IPS-NIHi11 (cell line): Measurements from ENCODE around the gene KCNAB3.

Experiments used
- DNase-seq: peaks from one replicate; pipeline ENCODE4 v3.0.0; 2012; ENCODE audit warnings: mixed read lengths, low spot score

KCNAB3 gene

GRCh38 chr17:7940743-7941142, 11.1 kb upstream of the KCNAB3 start:
- no peak for DNase-seq

DNA sequence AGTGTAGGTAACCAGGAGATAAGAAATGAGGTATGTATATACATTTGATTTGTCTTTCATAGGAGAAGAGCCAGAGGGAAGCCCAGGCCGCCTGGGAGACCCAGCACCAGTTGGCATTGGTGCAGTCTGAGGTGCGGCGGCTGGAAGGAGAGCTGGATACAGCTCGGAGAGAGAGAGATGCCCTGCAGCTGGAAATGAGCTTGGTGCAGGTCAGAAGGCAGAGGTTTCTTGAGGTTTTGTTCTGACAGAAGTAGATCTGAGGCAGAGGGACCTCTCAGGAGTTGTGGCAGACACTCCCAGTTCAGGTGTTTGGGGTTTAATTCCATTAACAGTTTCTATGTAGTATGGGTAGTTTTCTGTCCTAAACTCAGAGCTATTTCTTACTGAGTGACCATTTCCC, 10.4 kb upstream of the KCNAB3 start:
- no peak for DNase-seq

DNA sequence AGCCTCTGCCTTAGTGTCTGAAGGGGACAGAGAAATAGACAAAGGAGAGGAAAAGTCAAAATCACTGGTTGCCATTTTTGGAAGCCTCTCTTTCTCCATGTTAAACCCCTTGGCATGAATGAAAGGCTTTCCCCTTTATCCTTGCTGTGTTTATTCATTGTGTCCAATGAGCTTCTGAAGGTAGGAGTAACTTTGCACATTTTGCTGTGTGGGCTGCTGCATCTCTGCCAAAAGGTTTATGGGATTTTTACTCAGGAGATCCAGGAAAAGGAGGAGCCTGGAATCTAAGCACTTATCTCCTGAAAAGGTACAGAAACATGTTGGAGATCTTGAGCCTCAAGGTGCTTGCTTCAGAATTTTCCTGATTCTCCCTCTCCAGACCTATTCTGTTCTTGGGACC, 6.2 kb upstream of the KCNAB3 start:
- no peak for DNase-seq

DNA sequence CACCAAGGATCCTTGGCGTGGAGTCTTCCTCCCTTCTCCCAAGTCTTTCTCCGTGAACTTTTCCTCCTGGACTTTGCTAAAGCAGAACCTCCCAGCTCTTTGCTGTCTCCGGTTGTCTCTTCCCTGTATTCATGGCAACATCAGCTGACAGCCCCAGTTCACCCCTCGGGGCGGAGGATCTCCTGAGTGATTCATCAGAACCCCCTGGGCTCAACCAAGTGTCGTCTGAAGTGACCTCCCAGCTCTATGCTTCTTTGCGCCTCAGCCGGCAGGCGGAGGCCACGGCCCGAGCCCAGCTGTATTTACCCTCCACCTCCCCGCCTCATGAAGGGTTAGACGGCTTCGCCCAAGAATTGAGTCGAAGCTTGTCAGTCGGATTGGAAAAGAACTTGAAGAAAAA, 3.3 kb upstream of the KCNAB3 start:
- DNase-seq, result peak; percentile 70

DNA sequence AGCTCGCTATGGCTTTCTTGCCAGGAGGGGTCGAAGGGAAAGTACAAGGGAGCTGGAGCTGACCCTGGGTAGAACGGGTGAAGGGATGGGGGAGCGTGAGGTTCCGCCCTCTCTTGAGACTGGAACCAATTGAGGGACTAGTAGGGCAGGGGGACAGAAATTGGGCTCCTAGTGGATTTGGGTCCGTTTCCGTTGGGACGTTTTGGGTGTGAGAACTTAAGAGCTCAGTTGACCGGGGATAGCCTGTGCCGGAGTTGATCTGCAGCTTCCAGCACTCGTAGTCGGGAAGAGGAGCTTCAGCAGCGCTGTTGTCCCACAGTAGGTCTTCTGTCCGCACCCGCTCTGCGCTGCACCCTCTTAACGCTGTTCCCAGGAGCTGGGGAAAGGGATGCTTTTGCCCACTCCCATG, 2.8 kb upstream of the KCNAB3 start:
- DNase-seq, result peak; percentile 57

- peak; percentile 99 for DNase-seq
Measured at GRCh38 chr17:7931709-7932482, 2.2 kb upstream of the KCNAB3 start, which contains the start of the genes CNTROB and TRAPPC1. CNTROB (plus strand) TSS chr17:7932206; CDS start chr17:7933080, 874 bp downstream. TRAPPC1 (minus strand) TSS chr17:7931946; CDS start chr17:7931829, 117 bp downstream.

GRCh38 chr17:7930841-7931631, 1.4 kb upstream of the KCNAB3 start:
- no peak for DNase-seq

DNA sequence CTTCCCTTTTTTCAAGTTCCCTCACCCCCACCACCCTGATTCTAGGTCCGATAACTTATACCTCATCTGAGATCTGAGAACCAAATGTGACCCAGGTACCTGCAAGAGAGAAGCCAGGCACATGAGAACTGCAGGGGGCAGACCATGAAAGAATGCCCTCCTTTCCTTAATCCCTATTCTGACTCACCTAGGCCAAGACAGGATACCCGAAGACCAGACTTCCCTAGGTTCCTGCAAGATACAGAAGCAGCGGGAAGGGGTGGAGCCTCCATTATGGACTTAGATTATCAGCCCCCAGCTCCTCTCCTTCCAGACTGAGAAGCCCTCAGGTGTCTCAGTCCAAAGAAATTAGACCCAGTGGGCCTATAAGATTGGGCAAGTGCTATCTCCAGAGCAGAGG, 2.1 kb downstream of the KCNAB3 start:
- DNase-seq, result no peak

DNA sequence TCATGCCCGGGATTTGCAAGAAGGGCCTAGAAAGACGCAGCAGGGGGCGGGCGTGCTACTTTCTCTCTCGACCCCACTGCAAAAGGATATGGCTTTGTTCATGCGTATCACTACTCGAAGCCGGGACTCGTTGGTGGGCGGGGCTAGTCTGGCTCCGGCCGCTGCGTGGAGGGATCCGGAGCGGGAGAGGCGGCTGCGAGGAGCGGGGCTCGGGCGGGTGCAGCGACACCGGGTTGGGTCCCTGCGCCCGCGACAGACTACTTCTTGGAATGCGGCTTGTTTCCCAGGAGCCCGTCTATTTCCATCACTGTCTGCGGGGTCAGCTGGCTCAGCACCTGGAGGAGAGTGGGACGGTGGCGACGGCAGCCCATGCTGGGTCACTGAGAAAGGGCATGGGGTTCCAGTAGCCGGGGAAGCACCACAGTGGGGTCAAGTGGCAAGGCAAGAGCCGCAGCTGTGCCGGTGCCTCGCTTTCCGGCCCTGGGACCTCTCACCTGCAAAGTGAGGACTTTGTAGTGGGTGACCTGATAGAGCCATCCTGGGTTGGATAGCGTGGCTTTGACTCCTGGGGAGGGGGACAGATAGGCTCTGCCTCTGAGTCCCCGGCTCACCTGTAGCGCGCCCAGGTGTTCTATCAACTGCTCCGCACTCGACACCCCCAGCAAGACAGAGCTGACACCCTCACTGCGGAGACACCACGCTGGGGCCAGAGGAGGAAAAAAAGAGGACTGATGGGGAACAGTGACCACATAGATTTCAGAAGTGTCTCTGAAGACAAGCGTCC, 6.6 kb downstream of the KCNAB3 start:
- DNase-seq, result peak; percentile 88

DNA sequence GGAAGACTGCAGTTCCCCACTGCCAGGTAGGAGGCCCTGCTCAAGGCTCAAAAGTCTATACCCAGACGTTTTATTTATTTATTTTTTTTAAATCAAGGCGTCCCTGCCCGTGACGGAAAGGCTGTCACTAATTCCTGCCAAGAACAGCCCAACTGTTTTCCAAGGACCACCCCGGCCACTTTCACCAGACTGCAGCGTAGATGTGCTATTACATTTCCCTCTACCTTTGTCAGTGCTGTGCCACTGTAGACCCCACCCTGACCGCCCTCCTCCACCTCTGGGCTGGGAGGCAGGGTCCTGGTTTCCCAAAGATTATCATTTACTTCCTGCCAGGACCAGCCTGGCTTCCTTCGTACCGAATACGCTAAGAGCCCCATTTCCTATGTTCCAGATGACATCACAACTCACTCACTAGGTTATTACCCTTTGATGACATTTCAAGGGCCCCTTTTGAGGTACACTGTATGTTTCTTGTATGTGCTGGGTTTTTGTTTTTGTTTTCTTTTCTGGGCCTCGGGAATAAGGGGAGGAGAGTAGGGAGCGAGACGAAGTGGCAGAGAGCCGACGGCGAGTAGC, 7.3 kb downstream of the KCNAB3 start:
- no peak for DNase-seq

- no peak for DNase-seq
Measured at GRCh38 chr17:7916808-7917207, 12.8 kb downstream of the KCNAB3 start.

GRCh38 chr17:7916385-7916682, 13.3 kb downstream of the KCNAB3 start:
- no peak for DNase-seq

DNA sequence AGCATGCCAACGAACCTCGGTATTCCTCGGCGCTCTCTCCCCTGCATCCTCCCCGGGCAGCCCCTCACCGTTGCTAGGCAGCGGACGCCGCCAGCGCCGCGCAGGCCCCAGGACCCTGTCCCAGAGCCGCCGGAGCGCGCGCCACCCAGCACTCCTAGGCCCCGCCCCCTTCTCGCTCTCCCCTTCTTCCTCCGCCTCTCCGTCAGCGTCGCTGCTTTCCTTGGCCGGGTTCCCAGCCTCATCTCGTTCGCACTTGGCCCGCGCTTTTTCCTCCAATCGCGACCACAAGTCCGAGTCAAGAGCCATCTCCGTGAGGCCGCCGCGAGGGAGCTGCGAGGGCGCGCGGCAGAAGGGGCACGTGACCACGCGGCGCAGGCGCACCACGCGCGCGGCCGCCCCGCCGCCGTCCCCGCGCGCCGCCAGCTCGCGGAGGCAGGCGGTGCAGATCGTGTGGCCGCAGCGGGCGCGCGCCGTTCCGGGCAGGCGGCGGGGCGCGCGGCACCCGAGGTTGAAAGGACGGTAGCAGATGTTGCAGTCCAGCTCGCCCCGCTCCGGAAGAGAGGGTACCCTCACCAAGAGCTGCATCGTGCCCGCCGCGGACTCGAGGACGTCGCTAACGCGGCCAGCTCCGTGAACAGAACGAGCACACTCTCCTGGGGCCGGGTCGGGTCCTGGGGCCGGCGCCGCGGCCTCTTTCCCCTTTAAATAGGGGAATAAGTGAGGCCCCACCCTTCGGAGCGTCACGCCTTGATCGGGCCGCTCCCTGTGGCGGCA, 13.9 kb downstream of the KCNAB3 start, which contains the start of gene RNF227:
Gene RNF227, minus strand, starts transcription at position 679 of the 774 bp plus-strand sequence. Its CDS starts 94 bp downstream, at position 585.
- DNase-seq, result peak; percentile 85

DNA sequence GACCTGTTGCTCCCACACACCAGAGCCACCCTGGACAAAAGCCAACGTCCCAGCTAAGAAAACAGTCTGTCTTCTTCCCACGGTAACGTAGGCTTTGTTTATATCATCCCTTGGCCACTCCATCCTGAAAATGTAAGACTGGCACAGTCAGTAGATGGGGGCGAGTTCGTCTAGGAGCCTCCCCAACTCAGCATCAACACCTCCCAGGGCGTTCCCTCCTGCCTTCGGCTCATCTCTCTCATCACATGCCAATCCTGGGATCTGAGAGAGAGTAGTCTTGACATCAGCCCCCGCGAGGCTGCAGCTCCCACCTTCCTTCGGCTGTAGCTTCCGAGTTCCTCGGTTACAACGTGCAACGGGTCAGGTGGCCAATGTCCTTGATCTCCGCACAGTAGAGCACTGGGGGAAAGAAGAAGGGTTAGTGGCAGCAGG, 14.5 kb downstream of the KCNAB3 start:
- DNase-seq, result no peak

DNA sequence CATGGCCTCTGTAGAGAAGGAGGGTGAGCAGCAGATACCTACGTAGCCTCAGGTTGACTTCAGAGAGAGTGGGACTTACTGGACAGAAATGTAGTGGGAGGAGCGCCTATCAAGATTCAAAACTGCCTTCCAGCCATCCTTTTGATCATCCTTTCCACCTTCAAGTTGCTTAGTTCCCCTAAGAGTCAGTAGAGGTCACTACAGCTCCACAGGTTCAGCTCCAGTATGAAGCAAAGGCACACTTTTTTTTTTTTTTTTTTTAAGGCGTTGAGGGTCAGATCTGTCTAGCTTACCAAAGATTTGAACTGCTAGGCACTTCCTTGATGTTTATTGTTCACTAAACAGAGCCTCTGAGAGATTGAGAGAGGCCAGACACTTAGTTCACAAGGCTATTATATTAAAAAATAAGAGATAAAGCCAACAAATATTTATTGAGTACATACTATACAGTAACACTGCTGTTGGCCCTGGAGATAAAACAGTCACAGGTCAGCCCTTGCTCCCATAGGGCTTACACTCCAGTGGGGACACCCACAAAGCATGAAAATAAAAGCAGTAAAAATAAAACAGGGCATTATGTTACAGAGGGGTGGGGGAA, 16.6 kb downstream of the KCNAB3 start:
- DNase-seq, result peak; percentile 61

DNA sequence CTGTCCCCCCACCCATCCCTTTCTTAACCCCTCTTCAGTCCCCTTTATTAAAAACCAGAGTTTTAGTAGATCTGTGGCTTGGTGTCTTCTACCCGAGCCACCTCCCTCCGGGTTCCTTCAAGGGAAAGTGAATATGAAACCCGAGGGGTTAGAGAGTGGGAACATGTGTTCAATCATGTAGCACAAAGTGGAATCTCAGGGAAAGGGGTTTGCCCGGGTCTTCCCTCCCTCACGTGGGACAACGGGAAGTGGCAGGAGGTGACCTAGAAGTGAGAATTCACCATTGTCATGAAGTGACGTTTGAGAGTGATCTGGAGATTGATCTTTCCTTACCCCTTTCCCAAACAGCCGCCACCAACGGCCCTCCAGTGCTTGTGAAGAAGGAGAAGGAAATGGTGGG, 18.5 kb downstream of the KCNAB3 start:
- no peak for DNase-seq

DNA sequence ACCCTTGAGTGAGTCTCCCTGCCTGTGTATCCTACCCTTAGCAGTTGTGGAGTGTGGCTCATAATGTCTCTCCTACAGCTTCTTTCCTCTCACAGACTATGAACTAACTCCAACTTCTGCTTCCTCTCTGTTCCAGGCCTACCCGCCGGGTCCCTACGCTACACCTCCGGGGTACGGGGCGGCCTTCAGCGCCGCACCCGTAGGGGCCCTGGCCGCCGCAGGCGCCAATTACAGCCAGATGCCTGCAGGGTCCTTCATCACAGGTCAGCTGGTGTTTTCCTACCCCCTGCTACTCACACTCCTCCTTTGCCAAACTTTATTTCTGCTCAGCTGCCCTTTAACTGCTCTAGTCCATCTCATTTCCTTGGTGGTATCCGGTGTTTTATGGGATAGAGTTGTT, 18.9 kb downstream of the KCNAB3 start:
- DNase-seq, result no peak

GRCh38 chr17:7910281-7910680, 19.4 kb downstream of the KCNAB3 start:
- no peak for DNase-seq

DNA sequence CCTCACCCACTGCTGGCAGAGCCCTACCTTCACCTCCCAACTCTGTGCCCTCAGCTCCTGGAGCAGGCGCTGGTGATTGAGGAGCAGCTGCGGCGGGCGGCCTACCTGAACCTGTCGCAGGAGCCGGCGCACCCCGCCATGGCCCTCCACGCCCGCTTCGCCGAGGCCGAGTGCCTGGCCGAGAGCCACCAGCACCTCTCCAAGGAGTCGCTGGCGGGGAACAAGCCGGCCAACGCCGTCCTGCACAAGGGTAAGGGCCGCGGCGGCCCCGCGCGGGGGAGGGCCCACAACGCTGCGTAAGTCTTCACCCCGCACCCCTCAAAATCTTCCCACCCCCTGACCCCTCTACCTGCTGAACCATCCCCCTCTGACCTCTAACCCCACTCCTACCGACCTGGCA, 20.6 kb downstream of the KCNAB3 start:
- DNase-seq, result no peak

DNA sequence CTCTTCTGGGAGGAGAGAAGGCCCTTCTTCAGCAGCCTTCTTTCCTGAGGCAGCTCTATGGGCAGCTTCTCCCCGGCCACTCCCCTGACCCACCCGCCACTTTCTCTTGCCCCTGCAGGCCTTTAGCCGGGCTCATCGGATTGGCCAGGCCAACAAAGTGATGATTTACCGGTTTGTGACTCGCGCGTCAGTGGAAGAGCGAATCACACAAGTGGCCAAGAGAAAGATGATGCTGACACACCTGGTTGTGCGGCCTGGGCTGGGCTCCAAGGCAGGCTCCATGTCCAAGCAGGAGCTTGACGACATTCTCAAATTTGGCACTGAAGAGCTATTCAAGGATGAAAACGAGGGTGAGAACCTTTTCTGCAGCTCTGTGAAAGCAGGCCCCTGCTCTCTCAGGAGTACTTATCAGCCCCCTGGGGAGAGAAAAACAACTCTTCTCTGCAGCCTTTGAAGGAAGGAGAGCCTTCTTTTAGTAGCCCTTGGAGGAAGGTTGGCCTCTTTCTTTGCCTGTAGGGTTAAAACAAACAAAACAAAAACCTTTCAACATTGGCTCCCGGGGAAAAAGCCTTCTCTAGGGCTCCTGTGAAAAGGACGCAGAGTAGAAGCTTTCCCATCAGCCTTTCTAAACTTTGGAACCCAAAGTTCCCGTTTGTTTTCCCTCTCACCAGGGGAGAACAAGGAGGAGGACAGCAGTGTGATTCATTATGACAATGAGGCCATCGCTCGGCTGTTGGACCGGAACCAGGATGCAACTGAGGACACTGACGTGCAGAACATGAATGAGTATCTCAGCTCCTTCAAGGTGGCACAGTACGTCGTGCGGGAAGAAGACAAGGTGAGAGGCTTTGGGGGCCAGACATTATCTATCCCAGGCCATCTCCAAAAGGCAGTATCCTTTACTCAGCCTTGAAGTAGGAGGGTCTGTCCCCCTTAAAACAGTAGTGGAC, 26.2 kb downstream of the KCNAB3 start:
- DNase-seq, result no peak
